Lower lobe of right lung (tissue), 2 donors: Measurements from ENCODE around the gene TRAK1. TPM values are rescaled to one million over a fixed set of nuclear protein-coding genes. Genes with fewer than 3 reads are reported as not detected.

ENCODE experiments used
- ATAC-seq, 2 donors: fragments of 200-7000 bp; cut with Tn5 transposase; one replicate each; pipeline ENCODE4 v1.9.1; 2020 to 2022; ENCODE audit warnings: mild to moderate bottlenecking in 2 of 2, moderate library complexity in 2 of 2
- DNase-seq: peaks from one replicate; pipeline ENCODE4 v3.0.0-alpha.2; 2020
- H3K27ac ChIP-seq: fragments of 200-600 bp; one replicate; pipeline ENCODE4 v1.8.0; 2022
- H3K27me3 ChIP-seq: fragments of 200-600 bp; one replicate; pipeline ENCODE4 v1.8.0; 2022; ENCODE audit warnings: low read depth
- H3K36me3 ChIP-seq: fragments of 200-600 bp; one replicate; pipeline ENCODE4 v1.8.0; 2022; ENCODE audit warnings: mild to moderate bottlenecking
- H3K4me1 ChIP-seq: fragments of 200-600 bp; one replicate; pipeline ENCODE4 v1.8.0; 2022
- H3K4me3 ChIP-seq: fragments of 200-600 bp; one replicate; pipeline ENCODE4 v1.8.0; 2022; ENCODE audit warnings: mild to moderate bottlenecking
- H3K9me3 ChIP-seq: fragments of 200-600 bp; one replicate; pipeline ENCODE4 v1.8.0; 2022
- intact Hi-C: fragments of 100-400 bp; cut with DNase I; formaldehyde crosslinking; loops from one replicate; pipeline ENCODE4 v1.11.0; 2022
- total RNA-seq: library from RNA; stranded (reverse); fragmentation: NEBNext Ultra II Directional; extraction: Animal tissue kit (Norgen Biotek cat#: 25700); gene quantifications from one replicate; pipeline ENCODE4 v1.2.1, GENCODE V29; 2021
- TF ChIP-seq, protein P1 (sequence below): fragments of 200-600 bp; IDR thresholded peaks from one replicate; pipeline ENCODE4 v1.8.0; 2022; ENCODE audit warnings: antibody characterized with exemption, mild to moderate bottlenecking
- donor health status: DM: no; HTN: yes; CAD: no; lungs with severe emphysema.

TRAK1 gene
- total RNA-seq, 1 donor from 2014 or later = 50.6 TPM

DNA sequence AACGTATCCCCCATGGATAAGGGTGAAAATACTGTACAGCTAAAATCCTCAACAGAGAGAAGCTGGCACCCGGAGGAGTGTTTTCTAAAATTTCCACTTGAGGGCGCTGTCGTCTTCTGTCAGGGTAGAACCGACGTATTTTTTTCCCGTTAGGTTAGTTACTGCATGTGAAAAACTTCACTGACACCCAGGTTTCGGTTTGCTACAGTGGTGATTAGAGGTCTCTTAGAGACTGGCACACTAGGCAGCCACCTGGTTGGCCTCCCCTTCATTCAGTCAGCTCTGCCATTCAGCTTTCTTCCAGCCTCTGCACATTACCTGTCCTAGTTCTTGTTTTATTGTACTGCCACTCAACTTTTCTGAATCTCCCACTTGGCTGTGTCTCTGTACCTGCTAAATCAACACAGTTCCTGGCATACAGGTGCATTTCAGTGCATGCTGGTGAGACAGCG is 156.4 kb downstream of the TRAK1 start:
- H3K4me1 ChIP-seq = no peaks in the 10 kb centered on the region
- intact Hi-C loops = loop anchor here (5.0 kb wide), 1 partner anchor 195 kb away; no protein-coding TSS in a partner anchor
- DNase-seq (no peak), ATAC-seq (peak; percentile 72 to 78)
- no peak overlapping the region for H3K27ac ChIP-seq
- peaks cover 6% of the 10 kb centered on the region for H3K27me3 ChIP-seq
- TF ChIP-seq, protein P1, sequence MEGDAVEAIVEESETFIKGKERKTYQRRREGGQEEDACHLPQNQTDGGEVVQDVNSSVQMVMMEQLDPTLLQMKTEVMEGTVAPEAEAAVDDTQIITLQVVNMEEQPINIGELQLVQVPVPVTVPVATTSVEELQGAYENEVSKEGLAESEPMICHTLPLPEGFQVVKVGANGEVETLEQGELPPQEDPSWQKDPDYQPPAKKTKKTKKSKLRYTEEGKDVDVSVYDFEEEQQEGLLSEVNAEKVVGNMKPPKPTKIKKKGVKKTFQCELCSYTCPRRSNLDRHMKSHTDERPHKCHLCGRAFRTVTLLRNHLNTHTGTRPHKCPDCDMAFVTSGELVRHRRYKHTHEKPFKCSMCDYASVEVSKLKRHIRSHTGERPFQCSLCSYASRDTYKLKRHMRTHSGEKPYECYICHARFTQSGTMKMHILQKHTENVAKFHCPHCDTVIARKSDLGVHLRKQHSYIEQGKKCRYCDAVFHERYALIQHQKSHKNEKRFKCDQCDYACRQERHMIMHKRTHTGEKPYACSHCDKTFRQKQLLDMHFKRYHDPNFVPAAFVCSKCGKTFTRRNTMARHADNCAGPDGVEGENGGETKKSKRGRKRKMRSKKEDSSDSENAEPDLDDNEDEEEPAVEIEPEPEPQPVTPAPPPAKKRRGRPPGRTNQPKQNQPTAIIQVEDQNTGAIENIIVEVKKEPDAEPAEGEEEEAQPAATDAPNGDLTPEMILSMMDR = peak; percentile 77
- H3K9me3 ChIP-seq = no peaks in the 10 kb centered on the region
- no peak overlapping the region for H3K4me3 ChIP-seq
- no peaks in the 10 kb centered on the region for H3K36me3 ChIP-seq

GRCh38 chr3:42250761-42251160 is 159.6 kb downstream of the TRAK1 start:
- no peak for ATAC-seq
- H3K4me1 ChIP-seq = no peaks in the 10 kb centered on the region
- intact Hi-C loops = no loop called here

GRCh38 chr3:42254566-42254965 is 163.4 kb downstream of the TRAK1 start:
- Histone ChIP-seq H3K9me3 (no peaks in the 10 kb centered on the region), H3K36me3 (no peaks in the 10 kb centered on the region), H3K27ac (no peak overlapping the region), H3K4me3 (no peak overlapping the region), H3K27me3 (peaks cover 14% of the 10 kb centered on the region), H3K4me1 (no peaks in the 10 kb centered on the region)
- no peak for ATAC-seq
- TF ChIP-seq, protein P1 = no peak
- no peak for DNase-seq
- intact Hi-C loops = no loop called here

More at GRCh38 chr3:42250761-42251160, 159.6 kb downstream of the TRAK1 start:
- H3K27me3 ChIP-seq = peaks cover 9% of the 10 kb centered on the region
- no peaks in the 10 kb centered on the region for H3K36me3 ChIP-seq
- H3K27ac ChIP-seq = no peak overlapping the region
- no peak for DNase-seq
- no peak overlapping the region for H3K4me3 ChIP-seq
- H3K9me3 ChIP-seq = no peaks in the 10 kb centered on the region
- TF ChIP-seq, protein P1 = no peak

GRCh38 chr3:42256135-42256819 is 165.1 kb downstream of the TRAK1 start:
- Histone ChIP-seq H3K27ac (no peak overlapping the region), H3K4me1 (no peaks in the 10 kb centered on the region), H3K27me3 (peaks cover 31% of the 10 kb centered on the region), H3K9me3 (no peaks in the 10 kb centered on the region), H3K4me3 (no peak overlapping the region), H3K36me3 (no peaks in the 10 kb centered on the region)
- ATAC-seq (no peak), DNase-seq (no peak)
- TF ChIP-seq, protein P1 = no peak
- intact Hi-C loops = no loop called here

- TF ChIP-seq, protein P1 = no peak
- DNase-seq = no peak
- Histone ChIP-seq H3K4me1 (no peaks in the 10 kb centered on the region), H3K27me3 (peaks cover 37% of the 10 kb centered on the region), H3K36me3 (no peaks in the 10 kb centered on the region), H3K4me3 (no peak overlapping the region), H3K27ac (no peak overlapping the region), H3K9me3 (no peaks in the 10 kb centered on the region)
- intact Hi-C loops = no loop called here
- ATAC-seq = no peak
Measured at GRCh38 chr3:42257007-42257406, 165.8 kb downstream of the TRAK1 start.
